GM18526 (cell line): ENCODE data around the gene MICALL1.

ENCODE experiments used
- POLR2A ChIP-seq: IDR thresholded peaks from 3 replicates; pipeline ENCODE4 v1.6.1; 2011; ENCODE audit not compliant: insufficient read length; ENCODE audit errors: extremely low read depth

Gene MICALL1

GRCh38 chr22:37916311-37916710 is 10.2 kb downstream of the MICALL1 start:
- no peak for TF ChIP-seq POLR2A

DNA sequence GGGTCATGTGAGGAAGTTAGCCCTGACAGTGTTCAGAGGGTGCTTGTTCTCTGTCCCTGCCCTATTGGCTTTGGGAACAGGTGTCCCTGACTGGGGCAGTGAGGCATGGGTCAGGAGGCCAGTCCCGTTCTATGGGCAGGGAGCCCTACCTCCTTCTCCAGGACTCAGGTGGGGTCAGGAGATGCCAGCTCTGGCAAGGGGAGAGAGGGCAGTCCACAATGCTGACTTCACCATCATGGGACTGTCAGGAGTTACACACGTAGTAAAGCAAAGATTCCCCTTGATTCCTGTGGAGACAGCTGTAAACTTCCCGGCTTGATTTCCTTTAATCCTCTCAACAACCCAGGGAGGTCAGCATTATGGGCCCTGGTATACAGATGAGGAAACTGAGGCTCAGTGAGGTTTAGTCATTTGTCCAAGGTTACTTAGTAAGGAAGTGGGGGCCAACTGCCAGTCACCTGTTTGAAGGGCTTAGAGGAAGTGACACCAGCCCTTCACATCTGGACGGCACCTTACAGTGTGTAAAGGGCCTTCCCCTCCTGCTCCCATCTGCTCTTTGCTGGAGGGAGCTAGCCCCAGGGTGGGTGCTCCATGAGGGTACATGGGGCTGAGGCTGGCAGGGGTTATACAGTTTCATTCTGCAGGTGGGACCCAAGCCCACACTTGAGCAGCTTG is 11.9 kb downstream of the MICALL1 start:
- no peak for TF ChIP-seq POLR2A

DNA sequence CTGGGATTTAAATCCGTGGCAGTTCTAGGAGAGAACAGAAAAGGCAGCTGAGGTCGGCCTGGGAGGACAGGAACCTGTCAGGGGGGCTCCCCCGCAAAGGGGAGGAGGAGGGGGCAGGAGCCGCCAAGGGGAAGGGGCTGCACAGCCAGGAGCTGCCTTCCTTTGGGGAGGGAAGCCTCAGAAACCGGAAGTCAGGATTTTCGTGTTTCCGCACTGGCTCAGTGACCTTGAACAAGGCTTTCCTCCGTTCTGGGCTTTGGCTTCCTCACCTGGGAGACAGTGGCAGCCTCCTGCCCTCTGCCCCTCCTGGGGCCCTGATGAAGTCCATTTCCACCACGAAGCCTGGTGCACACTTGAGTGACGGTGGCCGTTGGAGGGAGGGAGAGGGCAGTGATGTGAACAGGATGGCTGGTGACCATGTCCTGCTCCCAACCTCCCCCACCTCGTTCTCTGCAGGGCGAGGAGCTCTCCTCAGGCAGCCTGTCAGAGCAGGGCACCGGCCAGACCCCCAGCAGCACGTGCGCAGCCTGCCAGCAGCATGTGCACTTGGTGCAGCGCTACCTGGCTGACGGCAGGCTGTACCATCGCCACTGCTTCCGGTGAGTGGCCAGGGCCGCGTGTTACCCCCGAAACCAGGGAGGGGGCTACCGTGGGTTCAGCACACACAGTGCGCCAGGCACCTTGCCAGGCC is 12.6 kb downstream of the MICALL1 start:
- no peak for TF ChIP-seq POLR2A

DNA sequence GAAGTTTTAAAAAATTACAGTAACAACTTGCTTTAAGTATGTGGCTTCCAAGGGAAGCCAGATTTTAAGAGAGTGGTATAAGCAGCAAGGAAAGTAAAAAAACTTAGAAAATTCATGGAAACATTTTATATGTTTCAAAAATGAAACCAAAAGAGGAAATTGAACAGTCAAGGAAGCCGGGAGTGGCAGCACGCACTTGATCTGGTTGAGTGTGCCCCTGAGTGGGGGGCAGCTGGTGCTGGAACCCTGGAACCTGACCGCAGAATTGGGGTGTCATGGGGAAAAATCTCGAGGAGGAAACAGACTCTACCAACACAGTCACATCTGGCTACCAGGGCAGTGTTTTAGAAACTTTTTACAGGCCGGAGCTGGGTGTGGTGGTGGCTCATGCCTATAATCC is 14.0 kb downstream of the MICALL1 start:
- TF ChIP-seq POLR2A, result no peak

GRCh38 chr22:37922191-37922590 is 16.1 kb downstream of the MICALL1 start:
- no peak for TF ChIP-seq POLR2A

DNA sequence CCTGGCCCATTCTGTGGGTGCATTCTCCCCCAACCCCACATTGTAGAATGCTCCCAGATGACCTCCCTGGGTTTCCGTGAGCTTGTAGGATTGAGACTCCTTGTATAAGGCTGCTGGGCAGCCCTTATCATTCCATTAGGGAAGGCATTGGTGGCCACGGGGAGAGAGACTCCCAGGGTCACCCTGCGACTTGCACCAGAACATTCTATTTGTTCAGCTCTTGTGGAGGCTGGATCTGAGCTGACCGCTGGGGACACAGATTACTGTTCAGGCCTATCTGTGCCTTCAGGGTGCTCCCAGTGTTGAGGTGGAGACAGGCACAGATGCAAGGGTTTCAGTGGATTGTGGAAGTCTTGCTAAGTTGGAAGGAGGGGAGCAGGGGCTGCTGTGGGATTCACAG is 17.8 kb downstream of the MICALL1 start:
- no peak for TF ChIP-seq POLR2A

- TF ChIP-seq POLR2A, result no peak
Observed at GRCh38 chr22:37924386-37925065, 18.4 kb downstream of the MICALL1 start.

GRCh38 chr22:37925330-37925729 is 19.2 kb downstream of the MICALL1 start:
- no peak for TF ChIP-seq POLR2A

GRCh38 chr22:37925767-37926166 is 19.7 kb downstream of the MICALL1 start:
- no peak for TF ChIP-seq POLR2A

- TF ChIP-seq POLR2A, result no peak
Observed at GRCh38 chr22:37926358-37926757, 20.3 kb downstream of the MICALL1 start.

DNA sequence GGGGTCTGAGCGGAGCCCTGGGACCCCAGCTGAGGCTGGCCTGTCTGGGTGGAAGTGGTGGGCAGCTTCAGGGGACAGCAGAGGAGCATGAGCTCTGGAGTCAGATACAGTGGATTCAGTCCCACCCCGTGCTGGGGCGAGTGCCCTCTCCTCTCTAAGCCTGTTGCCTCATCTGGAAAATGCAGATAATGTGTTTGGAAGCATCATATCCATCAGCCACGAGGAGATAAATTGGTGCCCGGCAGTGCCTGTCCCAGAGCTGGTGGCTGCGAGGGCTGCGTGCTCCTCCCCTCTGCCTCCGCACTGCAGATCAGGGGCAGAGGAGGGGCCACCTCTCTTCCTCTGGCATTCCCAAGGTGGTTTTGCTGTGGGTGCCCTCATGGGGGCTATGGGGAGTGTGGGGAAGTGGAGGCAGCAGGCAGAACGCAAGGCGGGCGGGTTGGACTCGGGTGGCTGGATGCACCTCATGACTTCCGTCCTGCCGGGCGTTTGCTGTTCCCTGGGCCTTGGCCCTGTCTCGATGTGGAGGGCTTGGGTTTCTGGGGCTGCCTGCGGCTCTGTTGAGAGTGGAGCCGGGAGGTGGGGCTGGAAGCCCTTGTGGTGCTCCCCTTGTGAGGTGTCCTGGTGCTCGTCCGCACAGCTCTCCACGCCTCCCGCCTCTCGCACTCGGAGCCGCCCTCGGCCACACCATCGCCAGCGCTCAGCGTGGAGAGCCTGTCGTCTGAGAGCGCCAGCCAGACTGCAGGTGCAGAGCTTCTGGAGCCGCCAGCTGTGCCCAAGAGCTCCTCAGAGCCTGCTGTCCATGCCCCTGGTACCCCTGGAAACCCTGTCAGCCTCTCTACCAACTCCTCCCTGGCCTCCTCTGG is 20.9 kb downstream of the MICALL1 start:
- no peak for TF ChIP-seq POLR2A

DNA sequence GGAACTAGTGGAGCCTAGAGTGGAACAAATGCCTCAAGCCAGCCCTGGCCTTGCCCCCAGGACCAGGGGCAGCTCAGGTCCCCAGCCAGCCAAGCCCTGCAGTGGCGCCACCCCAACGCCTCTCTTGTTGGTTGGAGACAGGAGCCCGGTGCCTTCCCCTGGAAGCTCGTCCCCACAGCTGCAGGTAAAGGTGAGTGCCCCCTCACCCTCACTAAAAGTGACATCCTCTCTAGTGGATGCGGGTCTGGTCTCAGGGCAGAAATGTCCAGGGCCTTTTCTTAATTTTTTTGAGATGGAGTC is 21.5 kb downstream of the MICALL1 start:
- TF ChIP-seq POLR2A, result no peak

GRCh38 chr22:37929390-37929789 is 23.3 kb downstream of the MICALL1 start:
- TF ChIP-seq POLR2A, result no peak

DNA sequence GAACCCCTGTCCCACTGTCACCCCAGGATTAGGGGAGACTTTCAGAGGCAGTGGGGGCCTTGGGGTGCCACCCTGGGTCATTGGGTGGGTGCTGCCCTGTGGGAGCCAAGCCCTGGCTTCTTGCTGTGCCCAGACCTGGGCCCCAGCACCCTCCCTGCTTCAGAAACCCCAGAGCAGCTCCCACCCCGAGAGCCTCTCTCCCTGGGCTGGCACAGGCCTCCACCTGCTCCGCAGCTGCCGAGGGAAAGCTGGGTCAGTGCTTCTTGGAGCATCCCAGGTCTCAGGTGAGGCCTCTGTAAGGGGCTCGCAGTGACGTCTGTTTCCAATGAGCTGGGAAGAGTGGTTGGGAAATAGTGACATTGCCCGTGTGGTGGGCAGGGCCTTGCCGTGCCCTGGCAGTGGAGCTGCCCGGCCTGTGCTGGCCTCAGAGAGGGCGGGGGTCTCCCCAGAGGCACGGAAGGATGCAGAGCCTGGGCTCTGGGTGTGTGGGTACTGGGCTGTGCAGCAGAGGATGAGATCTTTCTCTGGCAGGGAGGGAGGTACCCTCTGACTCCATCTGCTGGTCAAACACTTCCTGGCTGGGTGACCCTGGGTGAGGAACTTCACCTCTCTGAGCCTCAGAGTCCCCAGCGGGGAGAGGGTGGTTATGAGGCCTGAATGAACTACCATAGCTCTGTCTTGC is 24.3 kb downstream of the MICALL1 start:
- TF ChIP-seq POLR2A, result no peak

- no peak for TF ChIP-seq POLR2A
Observed at GRCh38 chr22:37930952-37931440, 24.9 kb downstream of the MICALL1 start.

DNA sequence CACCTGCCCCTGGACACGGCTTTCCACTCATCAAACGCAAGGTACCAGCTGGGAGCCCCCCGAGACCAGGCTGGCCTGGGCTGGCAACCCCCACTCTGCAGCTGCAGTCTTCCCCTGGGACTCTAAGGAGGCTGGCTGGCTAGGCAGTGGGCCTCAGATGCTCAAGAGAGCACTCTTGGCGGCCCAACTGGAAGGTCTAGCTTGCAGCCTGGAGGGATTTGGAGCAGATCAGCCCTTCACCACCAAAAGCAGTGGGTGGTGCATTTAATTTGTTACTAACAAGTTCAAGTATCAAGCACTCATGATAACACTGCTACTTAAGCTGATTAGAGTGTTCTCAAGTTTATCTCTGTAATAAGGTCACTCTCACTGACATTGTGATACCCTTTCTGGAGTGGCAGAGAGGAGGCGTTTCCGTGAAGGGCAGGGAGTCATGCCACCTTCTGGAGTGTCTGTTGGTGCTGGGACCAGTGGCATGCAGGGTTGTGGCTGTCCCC is 25.8 kb downstream of the MICALL1 start:
- TF ChIP-seq POLR2A, result no peak
